HG03066 (cell line): ENCODE results near the gene GNB3.
A peak's percentile ranks its signal among the peaks of the same experiment; 100 is the strongest.
"Not testable (repeated sequence)": the region's sequence is repeated elsewhere in the genome, so short reads cannot be mapped to it uniquely, and the experiment has no call there.

Experiments used
- ATAC-seq: cut with Tn5 transposase; IDR thresholded peaks from one replicate; pipeline ENCODE4 v1.9.1; 2021; ENCODE audit warnings: low read depth; ENCODE audit not compliant: unreplicated experiment

Gene GNB3

DNA sequence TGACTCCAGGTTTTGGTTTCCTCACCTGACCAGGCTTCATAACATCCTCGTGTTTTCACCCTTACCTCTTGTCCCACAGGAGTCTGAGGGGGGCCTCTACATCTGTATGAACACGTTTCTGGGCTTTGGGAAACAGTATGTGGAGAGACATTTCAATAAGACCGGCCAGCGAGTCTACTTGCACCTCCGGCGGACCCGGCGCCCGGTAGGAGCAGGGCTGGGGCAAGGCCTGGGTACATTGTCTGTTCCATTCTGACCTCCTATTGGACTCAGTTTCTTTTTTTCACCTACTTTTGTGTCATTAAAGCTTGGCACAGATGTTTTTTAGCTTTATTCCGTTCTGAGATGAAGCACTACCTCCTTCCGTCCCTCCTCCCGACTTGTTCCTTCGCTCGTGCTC is 14.6 kb downstream of the GNB3 start:
- ATAC-seq = no peak

GRCh38 chr12:6858799-6859198 is 18.1 kb downstream of the GNB3 start:
- ATAC-seq = no peak

DNA sequence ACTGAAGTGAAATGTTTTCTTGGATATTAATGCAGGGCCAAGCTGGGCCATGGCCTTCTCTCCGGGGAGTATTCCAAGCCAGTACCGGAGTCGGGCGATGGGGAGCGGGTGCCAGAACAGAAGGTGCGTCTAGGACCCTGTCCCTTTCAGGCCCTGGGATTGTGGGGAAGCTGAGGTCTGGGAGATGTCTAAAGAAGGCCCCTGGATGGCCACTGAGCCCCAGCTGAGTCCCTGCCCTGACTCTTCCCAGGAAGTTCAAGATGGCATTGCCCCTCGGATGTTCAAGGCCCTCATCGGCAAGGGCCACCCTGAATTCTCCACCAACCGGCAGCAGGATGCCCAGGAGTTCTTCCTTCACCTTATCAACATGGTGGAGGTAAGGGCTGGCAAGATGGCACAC is 19.4 kb downstream of the GNB3 start:
- ATAC-seq = no peak

DNA sequence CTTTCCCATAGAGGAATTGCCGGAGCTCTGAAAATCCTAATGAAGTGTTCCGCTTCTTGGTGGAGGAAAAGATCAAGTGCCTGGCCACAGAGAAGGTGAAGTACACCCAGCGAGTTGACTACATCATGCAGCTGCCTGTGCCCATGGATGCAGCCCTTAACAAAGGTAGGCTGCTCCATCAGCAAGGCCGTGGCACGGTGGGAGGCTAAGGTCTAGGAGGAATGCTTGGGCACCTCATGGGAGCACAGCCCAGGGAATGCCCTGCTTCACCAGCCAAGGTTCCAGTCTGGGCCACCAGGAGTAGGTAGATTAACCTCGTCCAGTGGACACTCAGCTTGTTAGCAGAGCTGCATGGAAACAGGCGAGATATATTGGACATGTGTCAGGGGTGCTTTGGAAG is 20.2 kb downstream of the GNB3 start:
- no peak for ATAC-seq

GRCh38 chr12:6861391-6861790 is 20.7 kb downstream of the GNB3 start:
- ATAC-seq = no peak

DNA sequence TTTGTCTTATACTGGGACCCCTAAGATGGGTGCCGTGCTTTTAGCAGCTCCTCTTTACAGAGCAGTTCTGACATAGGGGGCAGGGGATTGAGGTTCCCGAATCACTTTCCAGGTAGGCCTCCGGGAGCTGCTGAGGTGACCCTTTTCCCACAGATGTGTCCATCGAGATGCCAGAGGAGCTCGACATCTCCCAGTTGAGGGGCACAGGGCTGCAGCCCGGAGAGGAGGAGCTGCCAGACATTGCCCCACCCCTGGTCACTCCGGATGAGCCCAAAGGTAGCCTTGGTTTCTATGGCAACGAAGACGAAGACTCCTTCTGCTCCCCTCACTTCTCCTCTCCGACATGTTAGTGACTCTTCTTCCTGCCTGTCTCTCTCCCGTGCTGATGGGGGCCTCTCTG is 22.3 kb downstream of the GNB3 start:
- no peak for ATAC-seq

DNA sequence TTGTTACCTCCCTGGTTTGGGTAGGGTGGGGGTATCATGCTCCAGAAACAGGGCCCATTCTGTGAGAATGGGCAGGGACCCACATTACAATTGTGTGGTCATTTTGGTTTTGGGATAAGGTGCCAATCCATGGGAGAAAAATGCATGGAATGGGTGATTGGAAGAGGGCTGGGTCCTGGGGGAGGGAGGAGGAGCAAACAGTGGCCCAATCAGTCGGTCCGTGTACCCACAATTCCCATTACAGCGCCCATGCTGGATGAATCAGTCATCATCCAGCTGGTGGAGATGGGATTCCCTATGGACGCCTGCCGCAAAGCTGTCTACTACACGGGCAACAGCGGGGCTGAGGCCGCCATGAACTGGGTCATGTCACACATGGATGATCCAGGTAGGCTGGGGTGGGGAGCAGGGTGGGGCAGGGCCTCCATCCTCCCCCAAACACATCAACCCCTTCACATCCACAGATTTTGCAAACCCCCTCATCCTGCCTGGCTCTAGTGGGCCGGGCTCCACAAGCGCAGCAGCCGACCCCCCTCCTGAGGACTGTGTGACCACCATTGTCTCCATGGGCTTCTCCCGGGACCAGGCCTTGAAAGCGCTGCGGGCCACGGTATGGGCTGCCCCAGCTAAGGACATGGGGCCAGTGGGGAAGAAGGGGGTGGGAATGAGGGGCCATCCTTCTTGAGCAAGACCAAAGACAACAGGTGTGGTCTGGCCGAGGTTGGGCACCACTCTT is 23.0 kb downstream of the GNB3 start:
- no peak for ATAC-seq

GRCh38 chr12:6865307-6865706 is 24.6 kb downstream of the GNB3 start:
- not testable (repeated sequence) for ATAC-seq

- no peak for ATAC-seq
These were observed 25.6 kb downstream of the GNB3 start for GRCh38 chr12:6866163-6866919.

GRCh38 chr12:6866920-6867412 is 26.2 kb downstream of the GNB3 start:
- no peak for ATAC-seq

- ATAC-seq = peak; percentile 59
These were observed 26.9 kb downstream of the GNB3 start, which contains the start of gene TPI1 for GRCh38 chr12:6867413-6868210. TSS of gene TPI1 (plus strand) at chr12:6867531. CDS start at chr12:6867567, 36 bp downstream.

GRCh38 chr12:6868211-6869048 is 27.7 kb downstream of the GNB3 start:
- ATAC-seq = no peak

DNA sequence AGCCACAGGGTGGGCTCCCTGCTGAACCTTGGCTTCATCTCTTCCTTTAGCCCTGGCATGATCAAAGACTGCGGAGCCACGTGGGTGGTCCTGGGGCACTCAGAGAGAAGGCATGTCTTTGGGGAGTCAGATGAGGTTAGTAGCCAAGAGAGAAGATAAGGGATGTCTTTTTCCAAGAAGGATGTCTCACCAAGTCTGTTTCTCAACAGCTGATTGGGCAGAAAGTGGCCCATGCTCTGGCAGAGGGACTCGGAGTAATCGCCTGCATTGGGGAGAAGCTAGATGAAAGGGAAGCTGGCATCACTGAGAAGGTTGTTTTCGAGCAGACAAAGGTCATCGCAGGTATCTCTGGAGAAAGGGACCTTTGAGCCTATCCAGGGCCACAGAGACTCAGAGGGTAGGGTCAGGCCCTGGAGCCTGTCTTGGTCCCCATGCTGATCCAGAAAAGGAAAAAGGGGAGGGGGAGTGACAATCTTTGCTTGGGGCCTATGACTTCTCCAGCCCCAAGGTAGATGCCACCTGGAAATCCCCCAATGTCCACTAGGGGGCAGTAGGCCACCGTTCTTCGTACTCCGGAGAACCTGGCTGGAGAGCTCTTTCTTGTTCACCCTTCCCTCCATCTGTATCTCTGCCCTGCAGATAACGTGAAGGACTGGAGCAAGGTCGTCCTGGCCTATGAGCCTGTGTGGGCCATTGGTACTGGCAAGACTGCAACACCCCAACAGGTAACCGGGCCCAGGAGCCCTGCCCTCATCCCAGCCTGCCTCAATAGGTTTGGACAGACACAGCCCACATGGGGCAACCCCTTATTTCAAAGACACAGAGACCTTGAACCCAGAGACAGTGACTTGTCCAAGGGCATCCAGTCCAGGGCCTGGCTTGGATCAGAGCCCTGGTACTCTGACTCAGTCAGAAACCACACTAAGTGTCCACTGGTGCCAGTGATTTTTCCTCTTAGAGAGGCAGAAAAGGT is 28.6 kb downstream of the GNB3 start:
- no peak for ATAC-seq

DNA sequence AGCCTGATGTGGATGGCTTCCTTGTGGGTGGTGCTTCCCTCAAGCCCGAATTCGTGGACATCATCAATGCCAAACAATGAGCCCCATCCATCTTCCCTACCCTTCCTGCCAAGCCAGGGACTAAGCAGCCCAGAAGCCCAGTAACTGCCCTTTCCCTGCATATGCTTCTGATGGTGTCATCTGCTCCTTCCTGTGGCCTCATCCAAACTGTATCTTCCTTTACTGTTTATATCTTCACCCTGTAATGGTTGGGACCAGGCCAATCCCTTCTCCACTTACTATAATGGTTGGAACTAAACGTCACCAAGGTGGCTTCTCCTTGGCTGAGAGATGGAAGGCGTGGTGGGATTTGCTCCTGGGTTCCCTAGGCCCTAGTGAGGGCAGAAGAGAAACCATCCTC is 29.6 kb downstream of the GNB3 start:
- ATAC-seq = not testable (repeated sequence)

- ATAC-seq = no peak
These were observed 30.6 kb downstream of the GNB3 start for GRCh38 chr12:6871052-6871957.

DNA sequence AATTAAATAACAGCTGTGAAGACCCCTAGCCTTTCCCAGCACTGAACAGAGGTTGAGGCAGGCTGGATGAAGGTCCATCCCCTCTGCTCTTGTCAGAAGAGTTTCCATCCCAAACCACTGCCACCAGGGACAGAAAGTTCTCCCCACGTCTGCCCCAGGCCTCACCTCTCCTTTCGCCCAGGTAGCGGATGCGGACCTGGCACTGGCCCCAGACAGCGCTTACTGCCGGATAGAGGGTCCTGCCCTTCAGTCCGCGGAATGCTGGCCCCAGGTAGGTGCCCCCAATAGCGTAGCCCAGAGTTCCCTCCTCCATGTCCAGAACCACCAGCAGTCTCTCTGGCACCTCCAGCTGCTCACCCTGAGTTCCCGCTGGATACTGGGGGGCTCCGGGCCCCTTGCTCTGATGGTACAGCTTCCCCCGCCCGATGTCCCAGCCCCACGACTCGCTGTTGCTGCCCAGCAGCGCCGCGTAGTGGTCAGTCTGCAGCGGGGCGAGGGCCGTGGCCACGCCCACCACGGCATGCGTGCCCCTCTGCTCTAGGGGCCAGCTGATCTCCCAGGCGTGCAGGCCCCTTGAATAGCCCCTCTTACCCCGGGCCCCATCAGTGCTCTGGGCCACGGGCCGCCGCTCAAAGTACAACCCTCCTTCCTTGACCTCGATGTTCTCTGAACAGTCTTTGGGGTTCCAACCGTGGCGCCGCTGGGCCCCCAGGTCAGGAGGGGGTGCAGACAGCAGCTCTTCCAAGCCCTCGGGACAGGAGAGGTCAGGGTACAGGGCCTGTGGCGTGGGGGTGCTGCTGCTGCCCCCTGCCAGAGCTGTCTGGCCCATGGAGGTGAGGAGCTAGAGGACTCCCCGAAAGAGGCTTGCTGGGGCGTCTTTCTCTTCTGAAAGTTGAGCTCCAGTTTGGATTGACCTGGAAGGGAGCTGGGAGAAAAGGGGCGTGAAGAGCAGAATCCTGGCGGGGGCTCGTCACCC is 31.6 kb downstream of the GNB3 start:
- ATAC-seq = peak; percentile 36
